ENCODE results near the gene HDAC11. TPM values are rescaled to one million over a fixed set of nuclear protein-coding genes. Genes with fewer than 3 reads are reported as not detected.
A peak's percentile ranks its signal among the peaks of the same experiment; 100 is the strongest.

HDAC11 gene
- total and polyA plus RNA-seq, 2 of the 13 experiments (the other 11 are each of a cell fraction or from before 2014, with no cell fraction given): 13.7 to 33.1 TPM

DNA sequence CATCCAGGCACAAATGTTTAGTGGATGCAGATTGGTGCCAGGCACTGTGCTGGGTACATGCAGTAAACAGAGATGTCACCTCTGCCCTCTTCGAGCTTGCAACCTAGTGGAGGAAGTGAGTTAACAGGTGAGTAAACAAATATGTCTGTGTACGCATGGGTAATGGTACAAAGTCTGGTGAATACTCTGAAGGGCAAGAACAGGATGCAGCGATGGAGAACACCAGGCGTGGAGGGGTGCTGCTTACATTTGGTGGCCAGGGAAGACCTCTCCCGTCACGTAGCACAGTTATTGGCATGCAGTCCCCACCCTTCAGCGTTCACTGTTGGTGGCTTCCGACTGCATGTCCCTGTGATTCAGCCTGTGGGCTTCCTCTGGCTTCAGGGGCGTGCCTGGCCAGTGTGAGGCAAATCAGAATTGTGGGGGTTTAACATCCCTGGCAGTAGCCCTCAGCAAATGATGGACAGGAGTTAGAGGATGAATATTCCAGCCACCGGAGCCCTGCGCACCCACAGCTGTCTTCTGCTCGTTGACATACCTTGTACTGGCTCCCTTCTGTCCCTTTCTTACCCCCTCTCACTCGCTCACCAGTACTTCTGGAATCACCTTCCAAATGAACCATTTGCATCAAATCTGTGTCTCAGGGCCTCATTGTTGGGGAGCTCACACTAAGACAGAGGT, 9.1 kb upstream of the HDAC11 start:
- no TSS peak for BruUV-seq (replicated peaks)
- in situ Hi-C loops (cut with HindIII; ENCODE audit: extremely low pct_ligation_motif_present, low pct_unique_long_range_greater_than_20kb): no loop called here
- FAIRE-seq (peak; percentile 92), DNase-seq (ENCODE audit: low spot score) (peak; percentile 96), ATAC-seq (peak; percentile 96)
- Histone ChIP-seq H3K36me3 (replicated peaks in 1 of 2; ENCODE audit: control insufficient read depth in 1 of 2, insufficient read depth in 2 of 2, low read length in 2 of 2) (no peaks in the 10 kb centered on the region), H3K27me3 (ENCODE audit: control insufficient read depth in 1 of 2, insufficient read depth in 2 of 2, low read length in 2 of 2) (no peaks in the 10 kb centered on the region), H3K27ac (ENCODE audit: extremely low read length, insufficient read depth, low read length) (peak overlapping the region; percentile 77), H4K20me1 (ENCODE audit: insufficient read depth, low read length) (no peaks in the 10 kb centered on the region), H2AFZ (ENCODE audit: low read length) (no peak overlapping the region), H3K9me3 (ENCODE audit: low read length) (no peaks in the 10 kb centered on the region), H3K9ac (ENCODE audit: insufficient read depth, low read depth, low read length) (peak overlapping the region; percentile 47; the same call in 1 of the 2 replicates), H3K79me2 (ENCODE audit: insufficient read depth, low read length) (no peaks in the 10 kb centered on the region), H3K4me3 (replicated peaks in 1 of 3; ENCODE audit: insufficient read depth in 1 of 3, low read depth in 2 of 3, low read length in 3 of 3) (peak overlapping the region in 1 of 3 experiments; percentile 29; a peak in 2 of 6 replicates), H3K4me2 (ENCODE audit: low read depth, low read length) (peak overlapping the region; percentile 71), H3K4me1 (ENCODE audit: insufficient read depth, low read length) (peaks cover 92% of the 10 kb centered on the region)
- 10% methylated on average over 8 of the region's 13 CpGs for WGBS (ENCODE audit: low lambda C conversion rate)
- intact Hi-C loops (cut with micrococcal nuclease; ENCODE audit: unreplicated experiment): no loop called here
- ChIA-PET POLR2A (interaction anchor here (0.8 to 2.0 kb wide), 6 partner anchors 9 to 19 kb away, joined by 3 to 25 read pairs (median 4); partner anchors contain the start of gene HDAC11), CTCF (ENCODE audit: low intra/inter-chr PET ratio, low total read pairs) (interaction anchor here (0.8 to 1.3 kb wide), 2 partner anchors 9 to 10 kb away, joined by 3 read pairs; no protein-coding TSS in a partner anchor)
- TF ChIP-seq, protein P1, sequence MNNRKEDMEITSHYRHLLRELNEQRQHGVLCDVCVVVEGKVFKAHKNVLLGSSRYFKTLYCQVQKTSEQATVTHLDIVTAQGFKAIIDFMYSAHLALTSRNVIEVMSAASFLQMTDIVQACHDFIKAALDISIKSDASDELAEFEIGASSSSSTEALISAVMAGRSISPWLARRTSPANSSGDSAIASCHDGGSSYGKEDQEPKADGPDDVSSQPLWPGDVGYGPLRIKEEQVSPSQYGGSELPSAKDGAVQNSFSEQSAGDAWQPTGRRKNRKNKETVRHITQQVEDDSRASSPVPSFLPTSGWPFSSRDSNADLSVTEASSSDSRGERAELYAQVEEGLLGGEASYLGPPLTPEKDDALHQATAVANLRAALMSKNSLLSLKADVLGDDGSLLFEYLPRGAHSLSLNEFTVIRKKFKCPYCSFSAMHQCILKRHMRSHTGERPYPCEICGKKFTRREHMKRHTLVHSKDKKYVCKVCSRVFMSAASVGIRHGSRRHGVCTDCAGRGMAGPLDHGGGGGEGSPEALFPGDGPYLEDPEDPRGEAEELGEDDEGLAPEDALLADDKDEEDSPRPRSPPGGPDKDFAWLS (CRISPR knock-in tag; IDR thresholded peaks at IDR 0.05; ENCODE audit: borderline replicate concordance): no peak
- TF ChIP-seq, protein P2, sequence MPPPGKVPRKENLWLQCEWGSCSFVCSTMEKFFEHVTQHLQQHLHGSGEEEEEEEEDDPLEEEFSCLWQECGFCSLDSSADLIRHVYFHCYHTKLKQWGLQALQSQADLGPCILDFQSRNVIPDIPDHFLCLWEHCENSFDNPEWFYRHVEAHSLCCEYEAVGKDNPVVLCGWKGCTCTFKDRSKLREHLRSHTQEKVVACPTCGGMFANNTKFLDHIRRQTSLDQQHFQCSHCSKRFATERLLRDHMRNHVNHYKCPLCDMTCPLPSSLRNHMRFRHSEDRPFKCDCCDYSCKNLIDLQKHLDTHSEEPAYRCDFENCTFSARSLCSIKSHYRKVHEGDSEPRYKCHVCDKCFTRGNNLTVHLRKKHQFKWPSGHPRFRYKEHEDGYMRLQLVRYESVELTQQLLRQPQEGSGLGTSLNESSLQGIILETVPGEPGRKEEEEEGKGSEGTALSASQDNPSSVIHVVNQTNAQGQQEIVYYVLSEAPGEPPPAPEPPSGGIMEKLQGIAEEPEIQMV (CRISPR knock-in tag; IDR thresholded peaks at IDR 0.05; ENCODE audit: low read depth): no peak
- TF ChIP-seq HOXA9 (CRISPR knock-in tag; IDR thresholded peaks at IDR 0.05; ENCODE audit: borderline replicate concordance) (peak; percentile 67; the same call in 1 of the 2 replicates), CHD2 (IDR thresholded peaks at IDR 0.05; ENCODE audit: low read depth, low read length) (no peak), KDM4B (CRISPR knock-in tag; IDR thresholded peaks at IDR 0.05) (peak; percentile 83), NFE2L1 (CRISPR knock-in tag; IDR thresholded peaks at IDR 0.05; ENCODE audit: borderline replicate concordance) (no peak), HMG20A (CRISPR knock-in tag; IDR thresholded peaks at IDR 0.05; ENCODE audit: borderline replicate concordance) (peak; percentile 87; the same call in 1 of the 2 replicates), MED1 (CRISPR knock-in tag; IDR thresholded peaks at IDR 0.05) (peak; percentile 100), ZNF329 (CRISPR knock-in tag; IDR thresholded peaks at IDR 0.05; ENCODE audit: low read depth) (no peak), ZNF20 (CRISPR knock-in tag; IDR thresholded peaks at IDR 0.05) (no peak), ZNF713 (CRISPR knock-in tag; IDR thresholded peaks at IDR 0.05) (no peak)
- TF ChIP-seq, protein P3, sequence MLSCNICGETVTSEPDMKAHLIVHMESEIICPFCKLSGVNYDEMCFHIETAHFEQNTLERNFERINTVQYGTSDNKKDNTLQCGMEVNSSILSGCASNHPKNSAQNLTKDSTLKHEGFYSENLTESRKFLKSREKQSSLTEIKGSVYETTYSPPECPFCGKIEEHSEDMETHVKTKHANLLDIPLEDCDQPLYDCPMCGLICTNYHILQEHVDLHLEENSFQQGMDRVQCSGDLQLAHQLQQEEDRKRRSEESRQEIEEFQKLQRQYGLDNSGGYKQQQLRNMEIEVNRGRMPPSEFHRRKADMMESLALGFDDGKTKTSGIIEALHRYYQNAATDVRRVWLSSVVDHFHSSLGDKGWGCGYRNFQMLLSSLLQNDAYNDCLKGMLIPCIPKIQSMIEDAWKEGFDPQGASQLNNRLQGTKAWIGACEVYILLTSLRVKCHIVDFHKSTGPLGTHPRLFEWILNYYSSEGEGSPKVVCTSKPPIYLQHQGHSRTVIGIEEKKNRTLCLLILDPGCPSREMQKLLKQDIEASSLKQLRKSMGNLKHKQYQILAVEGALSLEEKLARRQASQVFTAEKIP (CRISPR knock-in tag; IDR thresholded peaks at IDR 0.05; ENCODE audit: borderline replicate concordance): no peak
- TF ChIP-seq, protein P4, sequence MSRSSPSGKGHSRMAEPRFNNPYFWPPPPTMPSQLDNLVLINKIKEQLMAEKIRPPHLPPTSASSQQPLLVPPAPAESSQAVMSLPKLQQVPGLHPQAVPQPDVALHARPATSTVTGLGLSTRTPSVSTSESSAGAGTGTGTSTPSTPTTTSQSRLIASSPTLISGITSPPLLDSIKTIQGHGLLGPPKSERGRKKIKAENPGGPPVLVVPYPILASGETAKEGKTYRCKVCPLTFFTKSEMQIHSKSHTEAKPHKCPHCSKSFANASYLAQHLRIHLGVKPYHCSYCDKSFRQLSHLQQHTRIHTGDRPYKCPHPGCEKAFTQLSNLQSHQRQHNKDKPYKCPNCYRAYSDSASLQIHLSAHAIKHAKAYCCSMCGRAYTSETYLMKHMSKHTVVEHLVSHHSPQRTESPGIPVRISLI (CRISPR knock-in tag; IDR thresholded peaks at IDR 0.05; ENCODE audit: borderline replicate concordance): no peak; the same call in 1 of the 2 replicates
- TF ChIP-seq, protein P5, sequence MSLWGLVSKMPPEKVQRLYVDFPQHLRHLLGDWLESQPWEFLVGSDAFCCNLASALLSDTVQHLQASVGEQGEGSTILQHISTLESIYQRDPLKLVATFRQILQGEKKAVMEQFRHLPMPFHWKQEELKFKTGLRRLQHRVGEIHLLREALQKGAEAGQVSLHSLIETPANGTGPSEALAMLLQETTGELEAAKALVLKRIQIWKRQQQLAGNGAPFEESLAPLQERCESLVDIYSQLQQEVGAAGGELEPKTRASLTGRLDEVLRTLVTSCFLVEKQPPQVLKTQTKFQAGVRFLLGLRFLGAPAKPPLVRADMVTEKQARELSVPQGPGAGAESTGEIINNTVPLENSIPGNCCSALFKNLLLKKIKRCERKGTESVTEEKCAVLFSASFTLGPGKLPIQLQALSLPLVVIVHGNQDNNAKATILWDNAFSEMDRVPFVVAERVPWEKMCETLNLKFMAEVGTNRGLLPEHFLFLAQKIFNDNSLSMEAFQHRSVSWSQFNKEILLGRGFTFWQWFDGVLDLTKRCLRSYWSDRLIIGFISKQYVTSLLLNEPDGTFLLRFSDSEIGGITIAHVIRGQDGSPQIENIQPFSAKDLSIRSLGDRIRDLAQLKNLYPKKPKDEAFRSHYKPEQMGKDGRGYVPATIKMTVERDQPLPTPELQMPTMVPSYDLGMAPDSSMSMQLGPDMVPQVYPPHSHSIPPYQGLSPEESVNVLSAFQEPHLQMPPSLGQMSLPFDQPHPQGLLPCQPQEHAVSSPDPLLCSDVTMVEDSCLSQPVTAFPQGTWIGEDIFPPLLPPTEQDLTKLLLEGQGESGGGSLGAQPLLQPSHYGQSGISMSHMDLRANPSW (CRISPR knock-in tag; IDR thresholded peaks at IDR 0.05; ENCODE audit: borderline replicate concordance): peak; percentile 75

Data from HepG2 (cell line).